ENCODE data around the gene PHF19. TPM values are rescaled to one million over a fixed set of nuclear protein-coding genes. Genes with fewer than 3 reads are reported as not detected.
A peak's percentile ranks its signal among the peaks of the same experiment; 100 is the strongest.

The PHF19 gene
- total RNA-seq, 1 donor from 2014 or later, result 44.9 TPM

GRCh38 chr9:120874226-120875194, 2.5 kb downstream of the PHF19 start:
- H3K4me1 ChIP-seq, result peaks cover 25% of the 10 kb centered on the region
- H3K9me3 ChIP-seq, result no peaks in the 10 kb centered on the region
- intact Hi-C loops (cut with DNase I), result no loop called here
- H3K27me3 ChIP-seq, result no peaks in the 10 kb centered on the region
- H3K4me3 ChIP-seq, result no peak overlapping the region
- TF ChIP-seq, protein P1, sequence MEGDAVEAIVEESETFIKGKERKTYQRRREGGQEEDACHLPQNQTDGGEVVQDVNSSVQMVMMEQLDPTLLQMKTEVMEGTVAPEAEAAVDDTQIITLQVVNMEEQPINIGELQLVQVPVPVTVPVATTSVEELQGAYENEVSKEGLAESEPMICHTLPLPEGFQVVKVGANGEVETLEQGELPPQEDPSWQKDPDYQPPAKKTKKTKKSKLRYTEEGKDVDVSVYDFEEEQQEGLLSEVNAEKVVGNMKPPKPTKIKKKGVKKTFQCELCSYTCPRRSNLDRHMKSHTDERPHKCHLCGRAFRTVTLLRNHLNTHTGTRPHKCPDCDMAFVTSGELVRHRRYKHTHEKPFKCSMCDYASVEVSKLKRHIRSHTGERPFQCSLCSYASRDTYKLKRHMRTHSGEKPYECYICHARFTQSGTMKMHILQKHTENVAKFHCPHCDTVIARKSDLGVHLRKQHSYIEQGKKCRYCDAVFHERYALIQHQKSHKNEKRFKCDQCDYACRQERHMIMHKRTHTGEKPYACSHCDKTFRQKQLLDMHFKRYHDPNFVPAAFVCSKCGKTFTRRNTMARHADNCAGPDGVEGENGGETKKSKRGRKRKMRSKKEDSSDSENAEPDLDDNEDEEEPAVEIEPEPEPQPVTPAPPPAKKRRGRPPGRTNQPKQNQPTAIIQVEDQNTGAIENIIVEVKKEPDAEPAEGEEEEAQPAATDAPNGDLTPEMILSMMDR (IDR thresholded peaks at IDR 0.05), result no peak
- TF ChIP-seq POLR2AphosphoS5 (IDR thresholded peaks at IDR 0.05; ENCODE audit: insufficient read depth in 1 of 2, low read depth in 1 of 2) (no peak), POLR2A (IDR thresholded peaks at IDR 0.05) (no peak)
- DNase-seq (ENCODE audit: extremely low spot score in 2 of 2), result no peak
- peaks cover 0 to 3% of the 10 kb centered on the region in 2 donors for H3K36me3 ChIP-seq
- H3K27ac ChIP-seq, result no peak overlapping the region

- Histone ChIP-seq H3K4me3 (no peak overlapping the region), H3K27me3 (no peaks in the 10 kb centered on the region), H3K4me1 (peaks cover 29% of the 10 kb centered on the region), H3K9me3 (no peaks in the 10 kb centered on the region), H3K36me3 (peaks cover 0 to 3% of the 10 kb centered on the region in 2 donors), H3K27ac (no peak overlapping the region)
- TF ChIP-seq, protein P1 (IDR thresholded peaks at IDR 0.05), result no peak
- no peak for TF ChIP-seq POLR2AphosphoS5 (IDR thresholded peaks at IDR 0.05; ENCODE audit: insufficient read depth in 1 of 2, low read depth in 1 of 2)
- TF ChIP-seq POLR2A (IDR thresholded peaks at IDR 0.05), result no peak
- no peak for DNase-seq (ENCODE audit: extremely low spot score in 2 of 2)
- intact Hi-C loops (cut with DNase I), result no loop called here
These were observed 3.5 kb downstream of the PHF19 start for GRCh38 chr9:120873512-120873911.

- no peak overlapping the region for H3K4me3 ChIP-seq
- TF ChIP-seq POLR2AphosphoS5 (IDR thresholded peaks at IDR 0.05; ENCODE audit: insufficient read depth in 1 of 2, low read depth in 1 of 2) (no peak), POLR2A (IDR thresholded peaks at IDR 0.05) (no peak)
- TF ChIP-seq, protein P1 (IDR thresholded peaks at IDR 0.05), result no peak
- no peaks in the 10 kb centered on the region for H3K27me3 ChIP-seq
- peaks cover 29% of the 10 kb centered on the region for H3K4me1 ChIP-seq
- no peak overlapping the region for H3K27ac ChIP-seq
- no peak for DNase-seq (ENCODE audit: extremely low spot score in 2 of 2)
- intact Hi-C loops (cut with DNase I), result no loop called here
- H3K9me3 ChIP-seq, result no peaks in the 10 kb centered on the region
- peaks cover 0 to 3% of the 10 kb centered on the region in 2 donors for H3K36me3 ChIP-seq
These were observed 4.0 kb downstream of the PHF19 start for GRCh38 chr9:120872791-120873502.

DNA sequence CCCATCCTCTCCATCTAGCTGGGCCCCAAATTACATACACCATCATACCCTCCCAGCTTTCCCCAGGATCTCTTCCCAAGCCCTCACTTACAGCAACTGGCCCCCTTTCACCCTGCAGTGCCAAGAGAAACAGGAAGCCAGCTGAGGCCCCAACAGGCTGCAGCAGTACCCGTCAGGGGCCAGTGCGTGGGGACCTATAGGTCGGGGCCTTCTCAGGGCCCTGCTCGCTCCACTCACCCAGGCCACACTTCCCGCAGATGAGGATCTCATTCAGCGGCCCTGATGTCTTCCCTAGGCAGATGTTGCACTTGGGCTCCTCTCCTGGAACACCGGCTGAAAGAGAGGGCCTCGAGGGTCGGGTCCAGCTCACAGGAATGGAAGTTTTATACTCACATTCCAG, 6.8 kb downstream of the PHF19 start:
- Histone ChIP-seq H3K4me1 (peaks cover 15% of the 10 kb centered on the region), H3K36me3 (peaks cover 0 to 8% of the 10 kb centered on the region in 2 donors), H3K27me3 (no peaks in the 10 kb centered on the region), H3K9me3 (no peaks in the 10 kb centered on the region), H3K4me3 (no peak overlapping the region), H3K27ac (peak overlapping the region; percentile 91)
- TF ChIP-seq POLR2A (IDR thresholded peaks at IDR 0.05) (no peak), POLR2AphosphoS5 (IDR thresholded peaks at IDR 0.05; ENCODE audit: insufficient read depth in 1 of 2, low read depth in 1 of 2) (no peak)
- TF ChIP-seq, protein P1 (IDR thresholded peaks at IDR 0.05), result no peak
- intact Hi-C loops (cut with DNase I), result no loop called here
- no peak for DNase-seq (ENCODE audit: extremely low spot score in 2 of 2)
